Measurements from ENCODE around the gene SLC2A13.

DNA sequence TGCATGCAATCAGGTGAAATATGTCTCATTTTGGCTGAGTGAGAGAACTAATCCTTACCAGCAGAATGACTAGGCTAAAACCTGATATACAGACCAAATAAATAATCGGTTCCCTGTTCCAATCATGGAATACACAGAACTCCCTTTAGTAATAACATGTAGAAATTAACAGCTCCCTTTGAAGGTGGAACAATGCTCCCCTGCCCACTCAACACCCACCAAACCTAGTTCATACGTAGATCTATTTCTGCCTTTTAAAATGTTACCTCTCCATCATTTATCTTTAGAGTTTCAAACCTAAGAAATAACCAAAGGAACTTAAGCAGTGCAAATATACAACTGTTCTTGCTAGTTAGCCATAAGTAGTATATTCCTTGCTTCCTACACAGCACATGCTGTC, 332.6 kb downstream of the SLC2A13 start:
- no peak for TF ChIP-seq POLR2AphosphoS5 (IDR thresholded peaks at IDR 0.05)
- no peak for TF ChIP-seq EP300 (IDR thresholded peaks at IDR 0.05)
- TF ChIP-seq CTCF (IDR thresholded peaks at IDR 0.05), result no peak
- TF ChIP-seq POLR2A (IDR thresholded peaks at IDR 0.05), result no peak
